Upper lobe of left lung (tissue), 4 donors: ENCODE results near the gene GATAD2B.

Source experiments
- EP300 ChIP-seq, 4 donors: sonication (generic); formaldehyde crosslinking; IDR thresholded peaks; one replicate each; pipeline ENCODE4 v1.5.1; 2017; ENCODE audit warnings: antibody characterized with exemption in 4 of 4, control low read depth in 2 of 4
- TF ChIP-seq, protein P1 (sequence below), 6 experiments: fragments of 450-650 bp in 4 of 6; fragments of 200-600 bp in 2 of 6; sonication (generic) in 2 of 6; IDR thresholded peaks; one replicate each; pipeline ENCODE4 v1.5.1; 2016 to 2019; ENCODE audit warnings: antibody characterized with exemption in 6 of 6

DNA sequence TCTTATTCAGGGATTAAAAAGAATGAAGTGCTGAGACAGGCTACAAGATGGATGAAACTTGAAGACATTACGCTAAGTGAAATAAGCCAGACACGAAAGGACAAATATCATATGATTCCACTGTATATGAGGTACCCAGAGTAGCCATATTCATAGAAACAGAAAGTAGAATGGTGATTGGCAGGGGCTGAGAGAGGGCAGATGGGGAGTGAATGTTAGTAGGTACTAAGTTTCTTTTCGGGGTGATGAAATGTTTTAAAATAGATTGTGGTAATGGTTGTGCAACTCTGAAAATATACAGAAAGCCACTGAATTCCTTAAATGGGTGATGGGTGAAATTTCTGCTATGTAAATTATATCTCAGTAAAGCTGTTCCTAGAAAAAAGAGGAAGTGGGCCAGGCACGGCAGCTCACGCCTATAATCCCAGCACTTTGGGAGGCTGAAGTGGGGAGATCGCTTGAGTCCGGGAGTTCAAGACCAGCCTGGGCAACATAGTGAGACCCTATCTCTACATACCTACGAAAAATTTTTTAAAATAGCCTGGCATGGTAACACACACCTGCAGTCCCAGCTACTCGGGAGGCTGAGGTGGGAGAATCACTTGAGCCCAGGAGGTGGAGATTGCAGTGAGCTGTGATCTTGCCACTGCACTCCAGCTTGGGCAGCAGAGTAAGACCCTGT is 131.7 kb downstream of the GATAD2B start:
- TF ChIP-seq, protein P1, sequence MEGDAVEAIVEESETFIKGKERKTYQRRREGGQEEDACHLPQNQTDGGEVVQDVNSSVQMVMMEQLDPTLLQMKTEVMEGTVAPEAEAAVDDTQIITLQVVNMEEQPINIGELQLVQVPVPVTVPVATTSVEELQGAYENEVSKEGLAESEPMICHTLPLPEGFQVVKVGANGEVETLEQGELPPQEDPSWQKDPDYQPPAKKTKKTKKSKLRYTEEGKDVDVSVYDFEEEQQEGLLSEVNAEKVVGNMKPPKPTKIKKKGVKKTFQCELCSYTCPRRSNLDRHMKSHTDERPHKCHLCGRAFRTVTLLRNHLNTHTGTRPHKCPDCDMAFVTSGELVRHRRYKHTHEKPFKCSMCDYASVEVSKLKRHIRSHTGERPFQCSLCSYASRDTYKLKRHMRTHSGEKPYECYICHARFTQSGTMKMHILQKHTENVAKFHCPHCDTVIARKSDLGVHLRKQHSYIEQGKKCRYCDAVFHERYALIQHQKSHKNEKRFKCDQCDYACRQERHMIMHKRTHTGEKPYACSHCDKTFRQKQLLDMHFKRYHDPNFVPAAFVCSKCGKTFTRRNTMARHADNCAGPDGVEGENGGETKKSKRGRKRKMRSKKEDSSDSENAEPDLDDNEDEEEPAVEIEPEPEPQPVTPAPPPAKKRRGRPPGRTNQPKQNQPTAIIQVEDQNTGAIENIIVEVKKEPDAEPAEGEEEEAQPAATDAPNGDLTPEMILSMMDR (IDR thresholded peaks at IDR 0.05) = no peak
- TF ChIP-seq EP300 (IDR thresholded peaks at IDR 0.05) = peak in 1 of 4 donors; percentile 10
